ENCODE results near the gene SARM1. TPM values are rescaled to one million over a fixed set of nuclear protein-coding genes. Genes with fewer than 3 reads are reported as not detected.

The SARM1 gene
- total and polyA plus RNA-seq, 2 of the 8 experiments (the other 6 are each of a cell fraction or from before 2014, with no cell fraction given), result 5.8 to 9.2 TPM

- CTCF ChIA-PET (ENCODE audit: partially characterized antibody), result interaction anchor here (0.7 kb wide), 1 partner anchor 82 kb away, joined by 3 read pairs; no protein-coding TSS in a partner anchor
- TF ChIP-seq SAP30 (IDR thresholded peaks at IDR 0.05; ENCODE audit: insufficient read depth, insufficient replicate concordance, low read length), result no peak
- TF ChIP-seq BRCA1 (IDR thresholded peaks at IDR 0.05; ENCODE audit: low read depth, low read length), result no peak
- TF ChIP-seq CTBP2 (IDR thresholded peaks at IDR 0.05; ENCODE audit: borderline replicate concordance, insufficient read depth, insufficient read length, low read length), result no peak
- no peak for TF ChIP-seq CHD1 (IDR thresholded peaks at IDR 0.05; ENCODE audit: low read depth, low read length)
- no peak for TF ChIP-seq CBX5 (IDR thresholded peaks at IDR 0.05; ENCODE audit: low read depth, low read length)
- TF ChIP-seq GABPA (IDR thresholded peaks at IDR 0.05; ENCODE audit: borderline replicate concordance, insufficient read depth, low read length), result no peak
- TF ChIP-seq NRF1 (IDR thresholded peaks at IDR 0.05; ENCODE audit: low read depth, low read length), result no peak
- TF ChIP-seq KDM5A (IDR thresholded peaks at IDR 0.05; ENCODE audit: low read length), result no peak
- no peak for TF ChIP-seq TAF1 (IDR thresholded peaks at IDR 0.05; ENCODE audit: low read depth, low read length)
- TF ChIP-seq TAF7 (optimal IDR thresholded peaks at IDR 0.05; ENCODE audit: borderline replicate concordance, low read depth, low read length), result no peak
Measured at GRCh38 chr17:28344011-28344410, 27.5 kb upstream of the SARM1 start.

More at GRCh38 chr17:28344011-28344410, 27.5 kb upstream of the SARM1 start:
- no peak overlapping the region for H3K4me3 ChIP-seq (ENCODE audit: extremely low read depth in 1 of 4, insufficient read depth in 2 of 4, low read depth in 3 of 4, low read length in 4 of 4)
- H4K20me1 ChIP-seq (replicated peaks in 1 of 2; ENCODE audit: control insufficient read depth in 1 of 2, insufficient read depth in 2 of 2, low read length in 2 of 2), result peaks cover 11 to 17% of the 10 kb centered on the region in 2 experiments
- H3K56ac ChIP-seq (replicated peaks; ENCODE audit: insufficient read length, low read depth, low read length), result no peak overlapping the region
- no peak overlapping the region for H3K9ac ChIP-seq (replicated peaks in 1 of 4; ENCODE audit: extremely low read depth in 1 of 4, low read depth in 3 of 4, low read length in 3 of 4)
- no peaks in the 10 kb centered on the region for H3K9me3 ChIP-seq (ENCODE audit: insufficient read depth in 2 of 2, low read depth in 1 of 2, low read length in 1 of 2)
- H3K4ac ChIP-seq (replicated peaks; ENCODE audit: insufficient read length, low read depth, low read length), result no peak overlapping the region
- WGBS, 2 experiments (ENCODE audit: extremely low coverage in 1 of 2, insufficient coverage in 1 of 2, insufficient read length in 1 of 2, insufficient replicate concordance in 2 of 2, low coverage in 1 of 2, low lambda C conversion rate in 2 of 2, missing lambda C conversion rate in 1 of 2), result 86% methylated on average over 9 of the region's 9 CpGs; no CpG with 5 or more reads in 1 of the 2 experiments
- H3K27me3 ChIP-seq (replicated peaks in 1 of 4; ENCODE audit: control insufficient read depth in 3 of 4, extremely low read depth in 1 of 4, insufficient read depth in 3 of 4, low read length in 3 of 4), result no peaks in the 10 kb centered on the region
- H3K18ac ChIP-seq (ENCODE audit: extremely low read depth, low read length), result no peak overlapping the region
- FAIRE-seq (no peak), DNase-seq (ENCODE audit: low read depth in 1 of 2, low spot score in 2 of 2) (no peak)
- H3K79me2 ChIP-seq (ENCODE audit: control insufficient read depth in 1 of 2, insufficient read depth in 2 of 2, low read length in 2 of 2), result no peaks in the 10 kb centered on the region
- no peak overlapping the region for H3K27ac ChIP-seq (ENCODE audit: low read depth, low read length)
- no peak overlapping the region for H3K4me2 ChIP-seq (ENCODE audit: insufficient read depth in 1 of 2, low read depth in 2 of 2, low read length in 2 of 2)
- H2BK20ac ChIP-seq (ENCODE audit: low read length), result no peak overlapping the region
- H4K5ac ChIP-seq (ENCODE audit: insufficient read length, low read depth, low read length), result no peak overlapping the region
- H3K14ac ChIP-seq (ENCODE audit: insufficient read length), result no peak overlapping the region
- H4K91ac ChIP-seq (replicated peaks; ENCODE audit: insufficient read length, low read length), result no peak overlapping the region
- H3K79me1 ChIP-seq (ENCODE audit: low read depth, low read length), result peaks cover 3% of the 10 kb centered on the region; the same call in 1 of the 2 replicates
- no peak overlapping the region for H2BK15ac ChIP-seq (ENCODE audit: low read length)
- peaks cover 0 to 4% (median 0%) of the 10 kb centered on the region in 4 experiments; a peak in 3 of 7 replicates for H3K4me1 ChIP-seq (replicated peaks in 1 of 4; ENCODE audit: control insufficient read depth in 3 of 4, insufficient read depth in 4 of 4, low read length in 3 of 4)
- peaks cover 13 to 44% (median 35%) of the 10 kb centered on the region in 4 experiments for H3K36me3 ChIP-seq (ENCODE audit: control insufficient read depth in 2 of 4, insufficient read depth in 4 of 4, low read length in 3 of 4)
- no peak overlapping the region for H2AFZ ChIP-seq (ENCODE audit: low read length)
- no peak overlapping the region for H2AK5ac ChIP-seq (ENCODE audit: low read depth, low read length)
- H3K23me2 ChIP-seq (ENCODE audit: low read depth, low read length), result no peaks in the 10 kb centered on the region
- H2BK120ac ChIP-seq (replicated peaks; ENCODE audit: low read depth, low read length), result no peak overlapping the region
- no peak overlapping the region; the same call in 1 of the 2 replicates for H2BK5ac ChIP-seq (ENCODE audit: low read depth, low read length)
- POLR2A ChIA-PET (ENCODE audit: partially characterized antibody), result interaction anchor here (1.0 to 9.7 kb wide), 5 partner anchors 8 to 41 kb away, joined by 3 to 92 read pairs (median 5); partner anchors contain the start of genes IFT20, POLDIP2 and TNFAIP1
- no peak overlapping the region for H2BK12ac ChIP-seq (ENCODE audit: low read depth, low read length)
- H3K23ac ChIP-seq (ENCODE audit: insufficient read length), result no peak overlapping the region
- no peak overlapping the region for H4K8ac ChIP-seq (ENCODE audit: extremely low read depth, insufficient read depth, low read length)

Data from H1 (cell line).